GM06990 (cell line): ENCODE data around the gene MMEL1.

ENCODE experiments used
- DNase-seq: peaks from one replicate; pipeline ENCODE4 v3.0.0-alpha.2; 2011; ENCODE audit not compliant: insufficient read length; ENCODE audit errors: extremely low read depth
- H3K27me3 ChIP-seq: replicated peaks from 2 replicates; pipeline ENCODE4 v1.6.0; 2011; ENCODE audit warnings: low read length; ENCODE audit not compliant: control insufficient read depth, insufficient read depth
- H3K36me3 ChIP-seq: 2 replicates; pipeline ENCODE4 v1.5.1; 2011; ENCODE audit warnings: low read length; ENCODE audit not compliant: control insufficient read depth, insufficient read depth
- H3K4me3 ChIP-seq: replicated peaks from 2 replicates; pipeline ENCODE4 v1.5.1; 2011; ENCODE audit warnings: low read depth, mild to moderate bottlenecking, control low read depth, low read length
- TF ChIP-seq, protein P1 (sequence below): IDR thresholded peaks from 2 replicates; pipeline ENCODE4 v1.5.1; 2011; ENCODE audit warnings: low read length, control low read depth, mild to moderate bottlenecking, inconsistent platforms; ENCODE audit not compliant: insufficient read depth, poor library complexity, severe bottlenecking

Gene MMEL1

DNA sequence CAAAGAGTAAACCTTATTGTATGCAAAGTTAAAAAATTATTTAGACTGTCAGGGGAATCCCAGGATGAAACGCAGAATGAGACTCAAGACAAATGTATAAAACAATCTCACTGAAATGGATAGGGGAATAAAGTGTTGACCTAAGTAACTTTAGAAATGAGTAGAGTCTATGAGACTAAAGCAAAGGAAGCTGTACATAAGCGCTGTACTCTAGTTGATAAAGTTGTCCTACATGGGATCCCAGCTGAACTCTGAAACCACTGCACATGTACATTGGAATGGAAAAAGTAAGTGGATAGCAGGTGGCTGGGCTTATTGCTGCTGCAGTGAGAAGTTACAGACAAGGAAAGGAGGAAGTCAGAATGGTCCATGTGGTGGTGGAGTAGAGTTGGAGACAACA, 18.7 kb downstream of the MMEL1 start:
- TF ChIP-seq, protein P1, sequence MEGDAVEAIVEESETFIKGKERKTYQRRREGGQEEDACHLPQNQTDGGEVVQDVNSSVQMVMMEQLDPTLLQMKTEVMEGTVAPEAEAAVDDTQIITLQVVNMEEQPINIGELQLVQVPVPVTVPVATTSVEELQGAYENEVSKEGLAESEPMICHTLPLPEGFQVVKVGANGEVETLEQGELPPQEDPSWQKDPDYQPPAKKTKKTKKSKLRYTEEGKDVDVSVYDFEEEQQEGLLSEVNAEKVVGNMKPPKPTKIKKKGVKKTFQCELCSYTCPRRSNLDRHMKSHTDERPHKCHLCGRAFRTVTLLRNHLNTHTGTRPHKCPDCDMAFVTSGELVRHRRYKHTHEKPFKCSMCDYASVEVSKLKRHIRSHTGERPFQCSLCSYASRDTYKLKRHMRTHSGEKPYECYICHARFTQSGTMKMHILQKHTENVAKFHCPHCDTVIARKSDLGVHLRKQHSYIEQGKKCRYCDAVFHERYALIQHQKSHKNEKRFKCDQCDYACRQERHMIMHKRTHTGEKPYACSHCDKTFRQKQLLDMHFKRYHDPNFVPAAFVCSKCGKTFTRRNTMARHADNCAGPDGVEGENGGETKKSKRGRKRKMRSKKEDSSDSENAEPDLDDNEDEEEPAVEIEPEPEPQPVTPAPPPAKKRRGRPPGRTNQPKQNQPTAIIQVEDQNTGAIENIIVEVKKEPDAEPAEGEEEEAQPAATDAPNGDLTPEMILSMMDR: no peak
- no peaks in the 10 kb centered on the region; the same call in 1 of the 2 replicates for H3K27me3 ChIP-seq

DNA sequence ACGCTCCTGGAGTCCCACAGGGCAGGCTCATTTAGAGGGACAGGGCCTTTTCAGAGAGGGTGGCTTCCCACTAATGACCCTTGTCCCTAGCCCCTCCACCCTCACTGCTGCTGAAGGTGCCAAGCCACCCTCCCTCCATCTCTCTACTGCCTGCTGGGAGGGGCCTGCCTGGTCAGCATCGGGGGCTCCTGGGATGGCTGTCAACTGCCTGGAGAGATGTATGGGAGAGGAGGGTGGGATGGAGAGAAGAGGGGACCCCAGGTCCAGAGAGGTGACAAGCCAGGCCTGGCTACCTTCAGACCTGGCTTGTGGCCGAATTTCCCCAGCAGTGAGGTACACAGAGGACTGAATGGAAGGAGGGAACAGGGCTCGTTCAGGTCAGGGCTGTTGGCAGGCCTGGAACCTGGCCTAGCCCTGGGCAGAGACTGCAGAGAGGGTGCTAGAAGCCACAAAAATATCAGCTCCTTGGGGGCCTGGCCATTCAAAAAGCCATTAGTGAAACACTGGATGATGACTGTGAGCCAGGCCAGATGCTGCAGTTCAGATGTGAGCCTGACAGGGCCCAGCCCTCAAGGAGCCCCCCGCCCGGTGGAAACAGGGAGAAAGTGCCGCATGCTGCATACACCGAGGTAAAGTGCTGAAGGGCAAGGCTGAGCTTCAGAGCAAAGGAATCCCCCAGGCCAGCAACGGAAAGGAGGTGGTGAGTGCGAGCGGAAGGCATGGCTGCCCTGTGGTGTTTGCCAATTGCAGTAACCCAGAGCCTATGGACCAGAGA, 20.0 kb downstream of the MMEL1 start:
- H3K27me3 ChIP-seq: no peaks in the 10 kb centered on the region; the same call in 1 of the 2 replicates
- TF ChIP-seq, protein P1: no peak
- H3K36me3 ChIP-seq: no peaks in the 10 kb centered on the region
- H3K4me3 ChIP-seq: no peak overlapping the region
- no peak for DNase-seq

More for the DNA sequence above, 18.7 kb downstream of the MMEL1 start:
- Histone ChIP-seq H3K36me3 (no peaks in the 10 kb centered on the region), H3K4me3 (no peak overlapping the region)
- no peak for DNase-seq

DNA sequence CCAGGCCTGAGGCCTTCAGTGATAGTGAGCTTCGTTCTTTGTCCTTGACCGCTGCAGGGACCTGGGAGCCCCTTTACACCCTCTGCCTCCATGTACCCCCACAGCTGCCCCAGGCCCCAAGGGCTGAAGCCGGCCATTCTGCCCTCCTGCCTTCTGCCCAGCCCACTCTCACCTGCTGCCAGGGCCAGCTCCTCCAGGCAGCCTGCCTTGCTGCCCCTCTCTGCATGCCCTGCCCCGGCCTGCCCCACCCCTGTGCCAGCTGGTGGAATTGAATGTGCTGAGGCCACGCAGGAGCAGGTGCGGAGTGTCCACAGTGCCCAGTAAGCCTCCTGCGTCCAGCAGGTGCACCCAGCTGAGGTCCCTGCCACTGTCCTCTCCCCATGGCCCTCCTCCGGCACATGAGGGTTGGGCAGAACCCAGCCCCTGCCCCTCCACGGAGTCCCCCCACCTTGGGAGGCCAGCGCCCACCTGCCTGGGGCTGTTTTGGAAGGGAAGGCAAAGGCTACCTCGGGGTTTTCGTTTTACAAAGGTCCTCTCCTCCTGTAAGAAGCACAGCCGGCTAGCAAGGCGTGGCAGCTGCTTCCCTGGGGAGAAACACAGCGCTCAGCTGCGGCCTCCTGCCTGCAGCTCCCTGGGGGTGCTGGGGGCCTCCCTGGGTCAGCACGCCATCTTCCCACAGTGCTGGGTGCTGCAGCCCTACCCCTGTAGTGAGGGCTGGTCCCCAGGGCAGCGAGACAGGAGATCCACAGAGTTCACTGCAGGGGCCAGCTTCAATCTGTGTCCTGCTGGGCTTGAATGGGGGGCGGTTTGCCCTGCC, 21.0 kb downstream of the MMEL1 start:
- Histone ChIP-seq H3K36me3 (no peaks in the 10 kb centered on the region), H3K4me3 (no peak overlapping the region), H3K27me3 (no peaks in the 10 kb centered on the region; the same call in 1 of the 2 replicates)
- TF ChIP-seq, protein P1: no peak
- no peak for DNase-seq

DNA sequence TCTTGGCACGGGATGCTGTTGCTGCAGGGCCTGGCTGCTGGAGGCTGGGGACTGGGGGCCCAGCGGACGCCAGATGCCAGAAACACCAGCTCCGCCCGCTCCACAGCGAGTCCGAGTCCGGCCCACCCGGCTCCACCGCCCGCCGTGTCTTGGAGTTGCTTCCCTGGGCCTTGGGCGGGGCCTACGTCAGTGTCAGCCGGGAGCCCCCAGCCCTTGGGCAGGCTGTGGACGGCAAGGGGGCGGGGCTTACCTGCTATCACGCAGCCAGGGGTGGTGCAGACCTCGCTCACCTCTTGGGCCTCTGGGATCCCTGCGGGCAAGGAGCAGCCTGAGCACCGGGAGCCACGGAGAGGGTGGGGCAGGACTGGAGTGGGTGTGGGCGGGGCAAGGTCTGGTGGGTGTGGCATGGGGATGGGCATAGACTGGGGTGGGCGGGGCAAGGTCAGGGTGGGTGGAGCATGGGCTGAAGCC, 21.8 kb downstream of the MMEL1 start:
- TF ChIP-seq, protein P1: no peak
- H3K4me3 ChIP-seq: no peak overlapping the region

DNA sequence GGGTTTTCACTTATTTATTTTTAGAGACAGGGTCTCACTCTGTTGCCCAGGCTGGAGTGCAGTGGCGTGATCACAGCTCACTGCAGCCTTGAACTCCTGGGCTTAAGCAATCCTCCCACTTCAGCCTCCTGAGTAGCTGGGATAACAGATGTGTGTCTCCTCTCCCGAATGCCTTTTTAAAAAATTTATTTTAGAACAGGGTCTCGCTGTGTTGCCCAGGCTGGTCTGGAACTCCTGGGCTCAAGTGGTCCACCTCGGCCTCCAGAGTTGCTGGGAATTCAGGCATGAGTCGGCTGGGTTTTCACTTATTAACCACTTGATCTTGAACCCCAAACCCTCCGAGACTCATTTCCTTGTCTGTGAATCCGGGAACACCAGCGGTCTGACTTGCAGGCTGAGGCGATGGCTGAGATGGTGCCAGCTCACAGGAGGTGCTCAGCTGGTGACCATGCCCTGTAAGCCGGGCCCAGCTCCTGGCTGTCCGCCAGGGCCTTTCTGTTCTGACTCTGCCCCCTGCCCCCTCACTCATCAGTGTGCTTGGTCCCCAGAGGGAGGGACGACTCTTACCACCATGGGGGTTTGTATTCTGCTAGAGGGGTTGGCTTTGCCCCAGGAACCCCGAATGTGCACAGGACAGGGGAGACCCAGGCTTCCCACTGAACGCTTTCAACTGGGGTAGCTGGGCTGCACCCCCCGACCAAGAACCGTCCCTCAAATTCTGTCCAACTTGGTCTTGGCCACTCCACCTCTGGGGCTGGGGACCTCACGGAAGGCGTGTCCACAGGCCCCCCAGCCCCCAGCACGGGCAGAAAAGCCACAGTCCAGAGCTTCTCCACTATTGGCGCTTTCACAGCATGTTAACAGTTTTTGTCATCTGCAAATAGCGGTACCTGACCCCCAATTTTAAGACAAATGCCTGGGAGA, 22.5 kb downstream of the MMEL1 start:
- H3K27me3 ChIP-seq: no peaks in the 10 kb centered on the region; the same call in 1 of the 2 replicates
- DNase-seq: no peak
- no peak overlapping the region for H3K4me3 ChIP-seq
- no peaks in the 10 kb centered on the region for H3K36me3 ChIP-seq
- TF ChIP-seq, protein P1: no peak

More for the DNA sequence above, 21.8 kb downstream of the MMEL1 start:
- Histone ChIP-seq H3K36me3 (no peaks in the 10 kb centered on the region), H3K27me3 (no peaks in the 10 kb centered on the region; the same call in 1 of the 2 replicates)
- DNase-seq: peak; percentile 13
